ENCODE results near the gene OR51G1.

DNA sequence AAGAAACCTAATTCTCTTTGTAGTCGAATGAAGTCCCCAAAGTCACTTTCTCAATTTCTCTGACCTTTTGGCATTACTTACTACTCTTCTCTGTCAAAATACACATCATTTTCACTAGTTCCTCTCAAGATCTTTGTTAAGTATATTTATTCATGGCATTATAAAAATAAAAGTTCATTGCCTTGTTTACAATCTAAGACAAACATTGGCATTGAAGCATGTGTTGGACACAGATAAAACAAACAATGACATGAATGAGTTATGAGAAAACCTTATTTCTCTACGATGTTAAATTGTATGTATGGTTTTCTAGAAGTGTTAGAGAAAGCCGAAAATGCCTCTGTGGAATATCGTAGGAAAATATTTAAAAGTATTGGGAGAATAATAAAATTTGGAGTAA, 8.6 kb upstream of the OR51G1 start:
- TF ChIP-seq, protein P1, sequence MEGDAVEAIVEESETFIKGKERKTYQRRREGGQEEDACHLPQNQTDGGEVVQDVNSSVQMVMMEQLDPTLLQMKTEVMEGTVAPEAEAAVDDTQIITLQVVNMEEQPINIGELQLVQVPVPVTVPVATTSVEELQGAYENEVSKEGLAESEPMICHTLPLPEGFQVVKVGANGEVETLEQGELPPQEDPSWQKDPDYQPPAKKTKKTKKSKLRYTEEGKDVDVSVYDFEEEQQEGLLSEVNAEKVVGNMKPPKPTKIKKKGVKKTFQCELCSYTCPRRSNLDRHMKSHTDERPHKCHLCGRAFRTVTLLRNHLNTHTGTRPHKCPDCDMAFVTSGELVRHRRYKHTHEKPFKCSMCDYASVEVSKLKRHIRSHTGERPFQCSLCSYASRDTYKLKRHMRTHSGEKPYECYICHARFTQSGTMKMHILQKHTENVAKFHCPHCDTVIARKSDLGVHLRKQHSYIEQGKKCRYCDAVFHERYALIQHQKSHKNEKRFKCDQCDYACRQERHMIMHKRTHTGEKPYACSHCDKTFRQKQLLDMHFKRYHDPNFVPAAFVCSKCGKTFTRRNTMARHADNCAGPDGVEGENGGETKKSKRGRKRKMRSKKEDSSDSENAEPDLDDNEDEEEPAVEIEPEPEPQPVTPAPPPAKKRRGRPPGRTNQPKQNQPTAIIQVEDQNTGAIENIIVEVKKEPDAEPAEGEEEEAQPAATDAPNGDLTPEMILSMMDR (IDR thresholded peaks at IDR 0.05), result no peak
- TF ChIP-seq POLR2A (IDR thresholded peaks at IDR 0.05; ENCODE audit: low read depth), result no peak
- TF ChIP-seq EP300 (IDR thresholded peaks at IDR 0.05), result no peak
